Body of pancreas (tissue), 4 donors: Measurements from ENCODE around the gene ZNF282.

Source experiments
- POLR2A ChIP-seq, 3 donors: fragments of 450-650 bp; IDR thresholded peaks; one replicate each; pipeline ENCODE4 v1.6.1; 2016; ENCODE audit warnings: antibody characterized with exemption in 3 of 3, mild to moderate bottlenecking in 2 of 3
- TF ChIP-seq, protein P1 (sequence below), 7 experiments: fragments of 450-650 bp in 4 of 7; fragments of 200-600 bp in 3 of 7; sonication (generic) in 3 of 7; IDR thresholded peaks; one replicate each; pipeline ENCODE4 v1.5.1; 2016 to 2019; ENCODE audit warnings: antibody characterized with exemption in 7 of 7

DNA sequence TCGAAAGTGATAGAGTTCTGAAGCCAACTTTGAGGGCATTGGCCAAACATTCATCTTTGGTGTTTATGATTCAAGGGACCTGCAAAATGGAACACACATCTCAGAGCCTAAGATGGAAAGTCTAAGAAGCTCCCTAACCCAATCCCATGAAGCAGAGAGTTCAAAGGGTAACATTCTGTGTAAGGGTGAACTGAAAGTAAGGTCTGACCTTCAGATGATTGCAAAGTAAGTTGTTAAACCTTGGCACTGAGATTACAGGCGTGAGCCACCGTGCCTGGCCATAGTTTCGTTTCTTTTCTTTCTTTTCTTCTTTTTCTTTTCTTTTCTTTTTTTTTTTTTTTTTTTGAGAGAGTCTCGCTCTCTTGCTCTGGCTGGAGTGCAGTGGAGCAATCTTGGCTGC, 46.4 kb downstream of the ZNF282 start:
- TF ChIP-seq, protein P1, sequence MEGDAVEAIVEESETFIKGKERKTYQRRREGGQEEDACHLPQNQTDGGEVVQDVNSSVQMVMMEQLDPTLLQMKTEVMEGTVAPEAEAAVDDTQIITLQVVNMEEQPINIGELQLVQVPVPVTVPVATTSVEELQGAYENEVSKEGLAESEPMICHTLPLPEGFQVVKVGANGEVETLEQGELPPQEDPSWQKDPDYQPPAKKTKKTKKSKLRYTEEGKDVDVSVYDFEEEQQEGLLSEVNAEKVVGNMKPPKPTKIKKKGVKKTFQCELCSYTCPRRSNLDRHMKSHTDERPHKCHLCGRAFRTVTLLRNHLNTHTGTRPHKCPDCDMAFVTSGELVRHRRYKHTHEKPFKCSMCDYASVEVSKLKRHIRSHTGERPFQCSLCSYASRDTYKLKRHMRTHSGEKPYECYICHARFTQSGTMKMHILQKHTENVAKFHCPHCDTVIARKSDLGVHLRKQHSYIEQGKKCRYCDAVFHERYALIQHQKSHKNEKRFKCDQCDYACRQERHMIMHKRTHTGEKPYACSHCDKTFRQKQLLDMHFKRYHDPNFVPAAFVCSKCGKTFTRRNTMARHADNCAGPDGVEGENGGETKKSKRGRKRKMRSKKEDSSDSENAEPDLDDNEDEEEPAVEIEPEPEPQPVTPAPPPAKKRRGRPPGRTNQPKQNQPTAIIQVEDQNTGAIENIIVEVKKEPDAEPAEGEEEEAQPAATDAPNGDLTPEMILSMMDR (IDR thresholded peaks at IDR 0.05) = no peak
- no peak for TF ChIP-seq POLR2A (IDR thresholded peaks at IDR 0.05)
